Activated CD4-positive, alpha-beta T cell treated with anti-CD3 and anti-CD28 coated beads, Interleukin-2, amount 50 U/mL, for 24 hours (primary cell): ENCODE measurements around the gene SLC5A6.
"Not testable (repeated sequence)": the region's sequence is repeated elsewhere in the genome, so short reads cannot be mapped to it uniquely, and the experiment has no call there.

Experiments
- DNase-seq, 2 donors: peaks; one replicate each; pipeline ENCODE4 v3.0.0-alpha.2; 2020; ENCODE audit warnings: low read depth in 1 of 2, low spot score in 1 of 2

Gene SLC5A6

GRCh38 chr2:27177441-27178351, 34.4 kb downstream of the SLC5A6 start:
- no peak for DNase-seq

GRCh38 chr2:27175781-27176180, 36.3 kb downstream of the SLC5A6 start:
- DNase-seq: not testable (repeated sequence)

DNA sequence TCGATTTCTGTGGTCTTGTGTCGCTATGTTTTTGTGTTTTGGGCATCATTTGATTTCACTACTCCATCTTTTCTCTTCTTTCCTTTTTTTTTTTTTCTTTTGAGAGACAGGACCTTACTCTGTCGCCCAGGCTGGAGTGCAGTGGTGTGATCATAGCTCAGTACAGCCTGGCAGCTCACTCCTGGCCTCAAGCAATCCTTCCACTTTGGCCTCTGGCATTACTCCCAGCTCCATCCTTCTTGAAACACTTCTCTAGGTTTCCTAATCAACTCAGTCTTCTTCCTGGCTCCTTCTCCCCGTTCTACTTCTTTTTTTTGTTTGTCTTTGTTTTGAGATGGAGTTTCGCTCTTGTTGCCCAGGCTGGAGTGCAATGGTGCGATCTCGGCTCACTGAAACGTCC, 36.7 kb downstream of the SLC5A6 start:
- no peak for DNase-seq

- DNase-seq: no peak
Measured at GRCh38 chr2:27174638-27175037, 37.4 kb downstream of the SLC5A6 start.

GRCh38 chr2:27171351-27171848, 40.7 kb downstream of the SLC5A6 start:
- no peak for DNase-seq

DNA sequence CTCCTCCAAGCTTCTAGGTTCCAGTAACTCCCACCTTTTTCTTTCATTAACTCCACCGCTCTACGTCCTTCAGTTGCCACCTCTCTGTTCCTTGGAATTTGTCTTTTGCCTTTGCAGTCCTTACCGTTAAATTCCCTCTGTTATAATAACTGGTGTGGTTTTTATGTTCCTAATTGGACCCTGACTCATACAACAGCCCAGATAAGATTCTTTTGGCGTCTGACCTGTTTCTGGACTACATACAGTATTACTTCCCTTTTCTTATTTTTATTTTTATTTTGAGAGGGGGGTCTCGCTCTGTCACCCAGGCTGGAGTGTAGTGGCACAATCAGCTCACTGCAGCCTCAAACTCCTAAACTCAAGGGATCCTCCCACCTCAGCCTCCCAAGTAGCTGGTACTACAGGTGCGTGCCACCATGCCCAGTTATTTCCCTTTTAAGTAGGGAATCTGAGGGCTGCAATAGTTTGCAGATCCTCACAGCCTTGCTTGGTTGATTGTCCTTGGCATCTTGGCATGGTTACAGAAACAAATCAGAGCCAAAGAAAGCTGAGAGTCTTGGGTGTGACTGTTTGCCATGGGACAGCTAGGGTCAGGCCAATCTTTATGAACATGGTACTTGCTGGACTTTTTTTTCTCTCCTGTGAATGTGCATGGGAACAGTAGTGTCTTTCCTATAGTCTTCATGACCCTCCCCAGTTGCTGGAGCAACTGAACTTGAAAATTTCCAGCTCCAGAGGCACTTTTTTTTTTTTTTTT, 41.3 kb downstream of the SLC5A6 start:
- DNase-seq: no peak

- no peak for DNase-seq
Measured at GRCh38 chr2:27164960-27165763, 46.9 kb downstream of the SLC5A6 start.

DNA sequence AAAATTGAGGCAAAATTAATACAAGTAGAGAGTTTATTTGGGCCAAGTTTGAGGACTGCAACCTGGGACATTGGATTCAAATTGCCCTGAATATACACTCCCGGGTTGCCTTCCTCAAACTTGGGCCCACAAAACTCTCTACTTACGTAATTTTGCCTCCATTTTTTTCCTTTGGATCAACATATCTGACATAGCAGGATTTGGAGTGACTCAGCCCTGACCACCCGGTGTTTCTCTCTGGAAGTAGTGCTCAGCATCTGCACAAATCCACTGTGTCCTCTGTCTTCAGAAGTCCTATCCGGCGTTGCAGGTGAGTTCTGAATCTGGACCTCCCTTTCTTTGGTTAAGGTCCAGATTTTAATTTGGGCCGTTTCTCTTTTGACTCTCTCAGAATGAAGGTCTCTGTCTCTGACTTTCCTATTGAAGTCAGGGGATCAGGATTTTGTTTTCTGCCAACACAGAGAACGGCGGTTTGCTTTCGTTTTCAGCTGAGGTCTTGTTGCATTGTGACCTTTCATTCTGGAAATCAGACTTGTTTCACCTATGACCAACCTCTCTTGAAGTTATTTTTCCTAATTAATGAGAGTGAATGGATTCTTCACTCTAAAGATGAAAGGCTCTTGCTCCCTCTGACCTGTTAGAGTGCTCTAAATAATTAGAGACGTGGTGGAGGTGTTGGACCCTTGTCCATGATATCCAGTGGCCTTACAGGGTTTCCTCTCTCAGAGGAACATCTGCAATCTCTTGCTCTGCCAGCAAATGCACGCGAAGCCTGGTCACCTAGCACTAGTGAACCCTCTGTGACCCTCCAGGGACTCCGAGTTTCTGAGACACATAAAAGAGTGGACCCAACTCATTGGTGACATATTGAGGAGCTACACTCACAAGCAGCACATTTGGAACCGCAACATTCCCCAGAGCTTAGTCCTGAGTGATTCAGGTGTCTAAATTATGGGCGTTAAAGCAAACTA, 49.6 kb downstream of the SLC5A6 start:
- DNase-seq: no peak

DNA sequence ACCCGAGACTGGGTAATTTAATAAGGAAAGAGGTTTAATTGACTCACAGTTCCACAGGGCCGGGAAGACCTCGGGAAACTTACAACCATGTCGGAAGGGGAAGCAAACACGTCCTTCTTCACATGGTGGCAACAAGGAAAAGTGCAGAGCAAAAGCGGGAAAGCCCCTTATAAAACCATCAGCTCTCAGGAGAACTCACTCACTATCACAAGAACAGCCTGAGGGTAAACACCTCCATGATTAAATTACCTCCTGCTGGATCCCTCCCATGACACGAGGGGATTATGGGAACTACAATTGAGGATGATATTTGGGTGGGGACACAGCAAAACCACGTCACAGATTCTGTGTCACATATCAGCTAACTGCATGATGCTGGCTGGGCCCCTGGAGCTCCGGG, 51.9 kb downstream of the SLC5A6 start:
- no peak for DNase-seq

- no peak for DNase-seq
Measured at GRCh38 chr2:27159271-27159670, 52.8 kb downstream of the SLC5A6 start.

- DNase-seq: no peak
Measured at GRCh38 chr2:27158468-27158867, 53.6 kb downstream of the SLC5A6 start.

DNA sequence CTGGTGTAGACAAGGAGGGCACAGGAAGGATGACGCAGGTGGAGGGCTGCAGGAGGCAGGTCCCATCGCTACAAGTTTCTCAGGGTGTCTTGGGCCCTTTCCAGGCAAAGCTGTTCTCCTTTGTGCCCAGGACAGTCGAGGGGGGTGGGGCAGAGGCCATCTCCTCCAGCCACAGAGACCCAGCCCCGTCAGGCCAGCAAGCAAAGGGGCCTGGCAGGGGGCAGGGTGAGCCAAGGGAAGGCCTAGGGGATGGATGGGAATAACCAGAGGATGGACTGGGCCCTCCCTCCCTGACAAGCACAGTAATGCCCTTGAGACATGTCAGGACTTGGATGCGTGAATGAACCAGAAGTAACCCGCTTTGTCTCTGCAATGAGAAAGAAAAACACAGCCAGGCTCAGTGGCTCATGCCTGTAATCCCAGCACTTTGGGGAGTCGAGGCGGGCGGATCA, 57.0 kb downstream of the SLC5A6 start:
- no peak for DNase-seq

DNA sequence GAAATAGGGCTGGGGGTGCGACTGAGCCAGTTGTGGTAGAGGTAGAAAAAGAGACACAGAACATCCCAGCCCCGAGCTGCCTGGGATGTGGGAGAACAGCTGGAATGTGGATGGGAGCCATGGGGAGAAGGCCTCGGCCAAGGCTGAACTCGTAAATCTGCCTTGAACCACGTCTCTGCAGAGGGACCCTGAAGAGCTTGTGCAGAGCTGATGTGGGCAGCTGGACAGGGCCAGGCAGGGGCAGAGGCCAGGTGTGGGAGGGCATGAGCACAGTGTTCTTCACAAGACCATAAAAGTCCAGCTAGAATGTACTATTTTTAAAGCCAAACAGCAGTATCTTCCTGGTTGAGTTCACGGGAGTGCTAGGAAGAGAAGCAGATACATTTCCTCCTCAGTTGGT, 57.6 kb downstream of the SLC5A6 start:
- no peak for DNase-seq

GRCh38 chr2:27152796-27153464, 59.1 kb downstream of the SLC5A6 start:
- no peak for DNase-seq

- DNase-seq: no peak
Measured at GRCh38 chr2:27152102-27152795, 59.8 kb downstream of the SLC5A6 start.

GRCh38 chr2:27150639-27151230, 61.3 kb downstream of the SLC5A6 start:
- no peak for DNase-seq
